ENCODE data around the gene ARMC7.
"Not testable (repeated sequence)": the region's sequence is repeated elsewhere in the genome, so short reads cannot be mapped to it uniquely, and the experiment has no call there.

GRCh38 chr17:75072909-75073308 lies 36.9 kb upstream of the ARMC7 start:
- not testable (repeated sequence) for TF ChIP-seq CTCF (IDR thresholded peaks at IDR 0.05; ENCODE audit: low read depth, low read length, poor library complexity, severe bottlenecking); EZH2phosphoT487 (IDR thresholded peaks at IDR 0.05; ENCODE audit: borderline replicate concordance, low read length)
